Measurements from ENCODE around the gene EPHA6. TPM values are rescaled to one million over a fixed set of nuclear protein-coding genes. Genes with fewer than 3 reads are reported as not detected.

Gene EPHA6
- total RNA-seq, 1 donor from 2014 or later = 0.11 TPM

GRCh38 chr3:96959474-96959873, 145.1 kb downstream of the EPHA6 start:
- no peaks in the 10 kb centered on the region for H3K4me1 ChIP-seq
- H3K4me2 ChIP-seq = no peak overlapping the region
- Mint-ChIP-seq H3K4me1 (no peaks in the 10 kb centered on the region), H3K27ac (no peak overlapping the region), H3K36me3 (no peaks in the 10 kb centered on the region), H3K9me3 (no peaks in the 10 kb centered on the region), H3K4me3 (no peak overlapping the region), H3K27me3 (ENCODE audit: insufficient read depth, low read depth) (no peaks in the 10 kb centered on the region)
- H3F3A ChIP-seq (ENCODE audit: low read depth) = no peaks in the 10 kb centered on the region
- no peak for TF ChIP-seq CTCF (IDR thresholded peaks at IDR 0.05)
- TF ChIP-seq EZH2 (IDR thresholded peaks at IDR 0.05) = no peak
- no peak for TF ChIP-seq EZH2phosphoT487 (IDR thresholded peaks at IDR 0.05)
- no peak overlapping the region for H3K9ac ChIP-seq
- no peak overlapping the region for H3K4me3 ChIP-seq
- H2AFZ ChIP-seq (replicated peaks) = no peak overlapping the region
- no peaks in the 10 kb centered on the region for H3K79me2 ChIP-seq (ENCODE audit: low read depth)
- no peaks in the 10 kb centered on the region for H3K9me3 ChIP-seq (ENCODE audit: low read depth)
- no peaks in the 10 kb centered on the region for H3K36me3 ChIP-seq
- H3K27ac ChIP-seq = no peak overlapping the region
- DNase-seq (ENCODE audit: low spot score) = no peak
- H4K20me1 ChIP-seq (ENCODE audit: low read depth) = no peaks in the 10 kb centered on the region
- no peaks in the 10 kb centered on the region for H3K27me3 ChIP-seq

- H3K4me2 ChIP-seq = no peak overlapping the region
- H3K4me3 Mint-ChIP-seq = no peak overlapping the region
- no peaks in the 10 kb centered on the region for H3K36me3 Mint-ChIP-seq
- H3K79me2 ChIP-seq (ENCODE audit: low read depth) = no peaks in the 10 kb centered on the region
- H3K4me1 Mint-ChIP-seq = no peaks in the 10 kb centered on the region
- H3K9me3 ChIP-seq (ENCODE audit: low read depth) = no peaks in the 10 kb centered on the region
- no peaks in the 10 kb centered on the region for H3K36me3 ChIP-seq
- DNase-seq (ENCODE audit: low spot score) = no peak
- no peak overlapping the region for H3K27ac Mint-ChIP-seq
- no peak for TF ChIP-seq CTCF (IDR thresholded peaks at IDR 0.05)
- no peak for TF ChIP-seq EZH2 (IDR thresholded peaks at IDR 0.05)
- TF ChIP-seq EZH2phosphoT487 (IDR thresholded peaks at IDR 0.05) = no peak
- H3K4me3 ChIP-seq = no peak overlapping the region
- no peak overlapping the region for H3K27ac ChIP-seq
- H3K27me3 Mint-ChIP-seq (ENCODE audit: insufficient read depth, low read depth) = no peaks in the 10 kb centered on the region
- no peak overlapping the region for H3K9ac ChIP-seq
- no peaks in the 10 kb centered on the region for H3F3A ChIP-seq (ENCODE audit: low read depth)
- no peaks in the 10 kb centered on the region for H4K20me1 ChIP-seq (ENCODE audit: low read depth)
- H3K27me3 ChIP-seq = no peaks in the 10 kb centered on the region
- no peaks in the 10 kb centered on the region for H3K9me3 Mint-ChIP-seq
- no peaks in the 10 kb centered on the region for H3K4me1 ChIP-seq
- no peak overlapping the region for H2AFZ ChIP-seq (replicated peaks)
Observed at GRCh38 chr3:96959901-96960641, 145.7 kb downstream of the EPHA6 start.

- no peak overlapping the region for H3K4me3 Mint-ChIP-seq
- Histone ChIP-seq H3K27me3 (no peaks in the 10 kb centered on the region), H4K20me1 (ENCODE audit: low read depth) (no peaks in the 10 kb centered on the region), H3K36me3 (no peaks in the 10 kb centered on the region), H3K4me1 (no peaks in the 10 kb centered on the region), H3K9ac (no peak overlapping the region), H3K4me2 (no peak overlapping the region), H3K27ac (no peak overlapping the region), H3F3A (ENCODE audit: low read depth) (no peaks in the 10 kb centered on the region), H3K9me3 (ENCODE audit: low read depth) (no peaks in the 10 kb centered on the region), H3K79me2 (ENCODE audit: low read depth) (no peaks in the 10 kb centered on the region), H3K4me3 (no peak overlapping the region), H2AFZ (replicated peaks) (no peak overlapping the region)
- DNase-seq (ENCODE audit: low spot score) = no peak
- H3K27ac Mint-ChIP-seq = no peak overlapping the region
- no peaks in the 10 kb centered on the region for H3K27me3 Mint-ChIP-seq (ENCODE audit: insufficient read depth, low read depth)
- no peaks in the 10 kb centered on the region for H3K9me3 Mint-ChIP-seq
- no peak for TF ChIP-seq CTCF (IDR thresholded peaks at IDR 0.05)
- no peak for TF ChIP-seq EZH2phosphoT487 (IDR thresholded peaks at IDR 0.05)
- no peak for TF ChIP-seq EZH2 (IDR thresholded peaks at IDR 0.05)
- no peaks in the 10 kb centered on the region for H3K4me1 Mint-ChIP-seq
- H3K36me3 Mint-ChIP-seq = no peaks in the 10 kb centered on the region
Observed at GRCh38 chr3:96960661-96961330, 146.4 kb downstream of the EPHA6 start.

All from neural progenitor cell (in vitro differentiated cells).